CD4-positive, alpha-beta T cell treated with Interleukin-2 at 100 ng/mL for 4 hours (primary cell): Measurements from ENCODE around the gene PTAFR.
"Not testable (repeated sequence)": the region's sequence is repeated elsewhere in the genome, so short reads cannot be mapped to it uniquely, and the experiment has no call there.

Experiments used
- DNase-seq: peaks from one replicate; pipeline ENCODE4 v3.0.0-alpha.2; 2020; ENCODE audit warnings: low spot score

The PTAFR gene

GRCh38 chr1:28144203-28145135 is 32.0 kb downstream of the PTAFR start:
- DNase-seq = no peak

DNA sequence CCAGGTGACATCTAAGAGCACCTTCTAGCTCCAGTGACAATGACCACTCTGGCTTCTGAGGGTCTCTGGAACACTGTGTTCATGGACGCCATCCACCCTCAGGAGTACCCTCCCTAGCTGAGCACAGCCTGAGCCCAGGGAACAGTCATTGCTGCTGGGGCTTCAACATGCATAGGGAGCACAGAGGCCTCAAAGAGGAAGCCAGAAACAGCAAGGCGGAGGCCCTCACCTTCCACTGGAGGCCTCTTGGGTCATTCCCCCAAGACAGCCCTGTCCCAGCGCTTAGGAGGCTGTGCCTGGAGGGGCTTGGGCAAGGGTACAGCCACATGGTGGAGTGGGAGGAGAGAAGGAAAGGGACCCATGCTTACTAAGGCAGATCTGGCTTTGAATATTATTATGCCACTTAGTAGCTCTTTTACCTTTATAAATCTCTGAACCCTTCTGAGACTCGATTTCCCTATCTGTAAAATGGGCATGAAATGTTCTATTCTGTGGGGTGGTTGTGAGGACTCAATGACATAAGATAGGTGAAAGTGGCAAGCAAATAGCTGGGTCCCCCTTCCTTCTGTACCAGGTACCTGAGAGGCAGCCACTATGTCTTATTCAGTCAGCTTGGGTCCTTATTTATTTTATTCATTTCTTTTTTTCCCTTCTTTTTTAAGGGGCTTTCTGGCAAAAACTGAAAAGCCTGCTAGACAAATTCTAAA is 32.8 kb downstream of the PTAFR start:
- no peak for DNase-seq

DNA sequence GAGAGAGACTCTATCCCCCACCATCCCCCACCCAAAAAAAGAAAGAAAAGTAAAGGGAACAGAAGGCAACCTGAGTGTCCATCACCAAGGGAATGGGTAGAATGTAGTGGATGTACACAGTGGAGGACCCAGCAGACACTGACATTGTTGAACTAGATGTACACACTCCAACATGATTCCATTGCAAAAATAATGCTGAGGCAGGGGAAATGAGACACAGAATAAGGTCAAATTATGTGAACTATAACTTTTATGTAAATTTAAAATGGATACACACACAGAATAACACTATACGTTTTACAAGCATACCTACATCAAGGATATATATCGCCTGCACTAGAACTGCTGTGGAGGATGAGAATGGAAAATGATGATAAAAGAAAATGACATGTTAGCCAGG is 34.8 kb downstream of the PTAFR start:
- no peak for DNase-seq

GRCh38 chr1:28139866-28140265 is 36.6 kb downstream of the PTAFR start:
- not testable (repeated sequence) for DNase-seq

DNA sequence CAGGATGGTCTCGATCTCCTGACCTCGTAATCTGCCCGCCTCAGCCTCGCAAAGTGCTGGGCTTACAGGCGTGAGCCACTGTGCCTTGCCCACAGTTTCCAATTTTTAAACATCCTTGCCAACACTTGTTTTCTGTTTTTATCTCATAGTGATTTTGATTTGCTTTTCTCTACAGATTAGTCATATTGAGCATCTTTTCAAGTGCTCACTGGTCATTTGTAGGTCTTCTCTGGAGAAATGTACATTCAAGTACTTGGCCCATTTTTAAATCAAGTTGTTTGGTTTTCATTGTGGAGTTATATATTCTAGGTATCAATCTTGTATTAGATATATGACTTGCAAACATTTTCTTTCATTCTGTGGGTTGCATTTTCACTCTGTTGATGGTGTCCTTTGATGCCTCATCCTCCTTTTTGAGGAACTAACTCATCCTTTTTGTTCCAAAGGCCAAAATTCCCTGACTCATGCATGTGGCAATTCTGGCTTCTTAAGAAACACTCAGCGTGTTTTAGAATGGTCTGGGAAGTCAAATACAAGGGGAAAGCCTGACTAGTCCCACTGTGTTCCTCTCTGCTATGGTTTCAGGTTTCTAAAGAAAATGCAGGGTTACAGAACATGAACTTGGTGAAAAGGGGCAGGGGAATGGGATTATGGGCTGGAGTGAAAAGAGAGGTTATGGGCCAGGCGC is 37.3 kb downstream of the PTAFR start:
- DNase-seq = no peak

GRCh38 chr1:28136922-28137613 is 39.4 kb downstream of the PTAFR start:
- DNase-seq = no peak

- no peak for DNase-seq
Measured at GRCh38 chr1:28136169-28136921, 40.1 kb downstream of the PTAFR start.

DNA sequence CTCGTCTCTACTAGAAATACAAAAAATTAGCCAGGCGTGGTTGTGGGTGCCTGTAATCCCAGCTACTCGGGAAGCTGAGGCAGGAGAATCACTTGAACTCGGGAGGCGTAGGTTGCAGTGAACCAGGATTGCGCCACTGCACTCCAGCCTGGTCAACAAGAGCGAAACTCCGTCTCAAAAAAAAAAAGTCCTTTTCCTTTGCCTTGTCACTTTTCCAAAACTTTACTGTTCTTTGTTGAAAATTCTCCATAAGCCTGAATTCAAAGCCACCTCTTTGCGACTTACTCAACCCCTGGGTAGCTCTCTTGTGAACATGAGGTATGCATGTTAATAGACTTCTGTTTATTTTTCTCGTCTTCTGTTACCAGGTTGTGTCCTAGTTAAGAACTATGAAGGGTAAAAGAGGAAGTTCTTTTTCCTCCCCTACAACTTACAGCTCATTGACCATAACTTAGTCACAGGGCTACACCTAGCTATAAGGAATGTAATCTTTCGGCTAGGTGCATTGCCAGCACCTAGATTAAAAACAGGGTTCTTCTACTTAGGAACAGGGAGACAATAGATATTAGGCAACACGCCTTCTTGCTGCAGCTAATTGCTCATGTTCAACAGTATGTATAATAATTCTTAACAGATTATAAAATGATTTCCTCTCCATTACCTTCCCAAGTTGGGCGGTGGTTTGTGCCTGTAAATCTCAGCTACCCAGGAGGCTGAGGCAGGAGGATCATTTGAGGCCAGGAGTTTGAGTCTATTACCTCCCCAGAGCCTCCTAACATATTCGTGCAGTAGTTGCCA is 40.9 kb downstream of the PTAFR start:
- no peak for DNase-seq

- DNase-seq = no peak
Measured at GRCh38 chr1:28134651-28135207, 41.8 kb downstream of the PTAFR start.

DNA sequence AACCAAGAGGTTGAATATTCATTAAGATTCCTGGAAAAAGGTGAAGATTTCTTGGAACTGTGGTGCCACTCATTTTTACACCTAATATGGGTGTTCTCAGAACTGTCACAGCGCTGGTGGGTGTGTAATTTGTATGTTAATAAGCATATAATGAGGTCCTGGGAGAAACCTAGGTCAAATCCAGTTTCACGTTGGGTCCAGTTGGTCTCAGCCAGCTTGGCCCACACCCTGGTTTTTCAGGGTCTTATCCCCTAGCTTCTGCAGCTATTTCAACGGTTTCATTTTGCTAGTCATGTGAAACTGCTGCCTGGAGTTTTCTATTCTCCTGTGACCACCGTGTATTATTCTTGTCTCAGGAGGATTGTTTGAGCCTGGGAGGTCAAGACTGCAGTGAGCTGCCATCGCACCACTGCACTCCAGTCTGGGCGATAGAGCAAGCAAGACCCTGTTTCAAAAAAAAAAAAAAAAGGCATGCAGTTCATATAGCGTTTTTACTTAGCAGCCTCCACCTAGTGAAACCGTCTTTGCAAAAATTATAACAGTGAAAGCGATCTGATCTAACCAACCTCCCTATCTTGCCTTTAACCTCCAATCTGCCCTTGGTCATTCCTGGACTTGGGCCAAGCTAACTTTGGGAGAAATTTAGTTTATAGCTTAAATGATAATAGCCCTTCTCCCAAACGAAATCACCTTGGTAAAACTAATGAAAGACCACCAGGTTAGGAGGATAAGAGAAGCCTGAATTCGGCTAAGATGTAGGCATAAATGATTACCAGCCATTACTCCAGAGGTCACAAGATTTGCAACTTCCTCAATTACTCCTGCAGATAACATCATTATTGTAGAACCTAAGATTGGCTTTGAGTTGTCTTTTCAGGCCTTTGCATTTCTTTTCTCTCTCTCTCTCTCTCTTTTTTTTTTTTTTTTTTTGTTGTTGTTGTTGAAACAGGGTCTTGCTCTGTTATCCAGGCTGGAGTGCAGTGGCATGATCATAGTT is 44.0 kb downstream of the PTAFR start:
- no peak for DNase-seq

GRCh38 chr1:28130901-28131300 is 45.6 kb downstream of the PTAFR start:
- no peak for DNase-seq

GRCh38 chr1:28129150-28129549 is 47.3 kb downstream of the PTAFR start:
- DNase-seq = no peak

DNA sequence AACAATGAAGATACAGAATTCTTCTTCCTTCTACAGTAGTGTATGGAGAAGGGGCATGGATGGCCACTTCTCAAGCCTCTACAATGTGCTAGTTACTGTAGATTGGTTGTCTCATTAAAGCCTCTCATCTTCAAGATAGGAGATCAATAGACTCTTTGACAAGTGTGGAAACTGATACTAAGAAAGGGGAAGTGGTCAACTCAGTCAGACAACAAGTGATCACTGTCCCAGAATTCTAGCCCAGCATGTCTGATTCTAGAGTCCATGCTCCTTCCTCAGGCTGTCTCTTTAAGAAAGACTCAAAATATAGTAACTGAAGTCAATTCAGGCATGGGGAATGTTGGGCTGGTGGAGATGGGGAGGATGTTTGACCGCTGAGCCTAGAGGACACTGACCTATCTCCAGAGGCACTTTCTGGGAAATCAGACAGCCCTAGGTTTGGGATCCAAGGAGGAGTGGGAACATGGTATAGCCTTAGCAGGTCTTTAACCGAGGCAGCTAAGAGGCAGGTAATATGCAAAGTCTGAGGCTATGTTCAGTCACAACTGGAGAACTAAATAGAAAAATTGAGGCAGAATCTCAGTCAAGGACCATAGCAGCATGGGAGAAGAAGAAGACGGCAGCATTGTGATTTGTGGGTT is 48.8 kb downstream of the PTAFR start:
- no peak for DNase-seq

DNA sequence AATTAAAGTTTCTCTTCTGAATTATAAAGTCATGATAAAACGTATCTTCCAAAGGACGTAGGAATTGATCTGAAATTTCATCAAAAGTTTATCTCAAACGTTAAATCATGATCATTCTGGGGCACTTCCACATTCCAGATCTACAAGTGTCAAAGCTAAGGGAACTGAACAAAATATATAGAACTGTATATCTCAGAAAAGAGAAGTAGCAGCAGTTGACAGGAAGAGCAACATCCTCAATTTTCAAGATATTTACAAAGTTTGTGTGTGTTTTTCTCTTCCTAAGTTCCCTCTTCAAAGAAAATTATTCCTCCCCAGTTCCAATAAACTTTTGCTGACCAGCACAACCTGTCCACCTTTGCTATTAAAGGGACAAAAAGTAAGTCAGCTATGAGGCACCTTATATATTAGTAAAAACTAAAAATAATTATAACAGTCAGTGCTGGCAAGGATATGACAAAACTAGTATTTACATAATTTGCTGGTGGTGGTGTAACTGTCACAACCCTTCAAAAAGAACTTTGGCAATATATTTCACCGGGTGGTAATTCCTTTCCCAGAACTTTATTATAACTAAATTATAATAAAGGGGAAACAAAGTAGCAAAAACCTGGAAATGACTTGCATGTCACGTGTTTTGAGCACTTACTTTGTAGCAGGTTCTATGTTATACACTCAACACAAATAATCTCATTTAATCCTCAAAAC is 49.6 kb downstream of the PTAFR start:
- no peak for DNase-seq

- no peak for DNase-seq
Measured at GRCh38 chr1:28126212-28126611, 50.3 kb downstream of the PTAFR start.

GRCh38 chr1:28123461-28123961 is 53.0 kb downstream of the PTAFR start:
- no peak for DNase-seq

DNA sequence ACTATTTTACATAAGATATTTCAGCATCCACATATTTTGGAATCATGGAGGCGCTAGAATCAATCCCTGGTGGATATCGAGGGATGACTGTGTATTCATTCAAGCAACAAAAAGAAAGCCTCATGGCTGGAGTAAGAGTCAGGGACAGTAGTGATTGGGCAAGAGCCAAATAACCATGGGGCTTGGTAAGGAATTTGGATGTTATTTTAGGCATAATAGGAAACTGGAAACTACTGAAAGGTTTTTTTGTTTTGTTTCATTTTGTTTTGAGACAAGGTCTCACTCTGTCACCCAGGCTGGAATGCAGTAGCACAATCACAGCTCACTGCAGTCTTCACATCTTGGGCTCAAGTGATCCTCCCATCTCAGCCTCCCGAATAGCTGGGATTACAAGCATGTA is 54.3 kb downstream of the PTAFR start:
- DNase-seq = no peak

GRCh38 chr1:28119556-28119955 is 56.9 kb downstream of the PTAFR start:
- DNase-seq = no peak
